Ishikawa (cell line): Measurements from ENCODE around the gene RPS6KA2.

Experiments used
- CEBPB ChIP-seq: IDR thresholded peaks from 2 replicates; pipeline ENCODE4 v1.6.1; 2012
- CREB1 ChIP-seq: IDR thresholded peaks from 2 replicates; pipeline ENCODE4 v1.6.1; 2012; ENCODE audit warnings: low read depth
- EGR1 ChIP-seq: IDR thresholded peaks from 2 replicates; pipeline ENCODE4 v1.6.1; 2012
- EP300 ChIP-seq: IDR thresholded peaks from 2 replicates; pipeline ENCODE4 v1.6.1; 2012; ENCODE audit warnings: borderline replicate concordance
- FOXM1 ChIP-seq: IDR thresholded peaks from 2 replicates; pipeline ENCODE4 v1.6.1; 2012; ENCODE audit warnings: low read depth, borderline replicate concordance
- NFIC ChIP-seq: IDR thresholded peaks from 2 replicates; pipeline ENCODE4 v1.6.1; 2012
- RAD21 ChIP-seq: IDR thresholded peaks from 2 replicates; pipeline ENCODE4 v1.6.1; 2012; ENCODE audit warnings: low read depth
- TAF1 ChIP-seq: IDR thresholded peaks from 2 replicates; pipeline ENCODE4 v1.6.1; 2012; ENCODE audit warnings: low read depth, mild to moderate bottlenecking
- TCF12 ChIP-seq: IDR thresholded peaks from 2 replicates; pipeline ENCODE4 v1.6.1; 2012; ENCODE audit warnings: low read depth
- TEAD4 ChIP-seq: IDR thresholded peaks from 2 replicates; pipeline ENCODE4 v1.6.1; 2012
- USF1 ChIP-seq: IDR thresholded peaks from 2 replicates; pipeline ENCODE4 v1.6.1; 2012
- YY1 ChIP-seq: IDR thresholded peaks from 2 replicates; pipeline ENCODE4 v1.6.1; 2012; ENCODE audit warnings: low read depth
- ZBTB7A ChIP-seq: IDR thresholded peaks from 2 replicates; pipeline ENCODE4 v1.6.1; 2012; ENCODE audit warnings: low read depth
- TF ChIP-seq, protein P1 (sequence below): IDR thresholded peaks from 2 replicates; pipeline ENCODE4 v1.6.1; 2012; ENCODE audit warnings: low read depth, mild to moderate bottlenecking
- TF ChIP-seq, protein P2 (sequence below): IDR thresholded peaks from 2 replicates; pipeline ENCODE4 v1.6.1; 2012

RPS6KA2 gene

DNA sequence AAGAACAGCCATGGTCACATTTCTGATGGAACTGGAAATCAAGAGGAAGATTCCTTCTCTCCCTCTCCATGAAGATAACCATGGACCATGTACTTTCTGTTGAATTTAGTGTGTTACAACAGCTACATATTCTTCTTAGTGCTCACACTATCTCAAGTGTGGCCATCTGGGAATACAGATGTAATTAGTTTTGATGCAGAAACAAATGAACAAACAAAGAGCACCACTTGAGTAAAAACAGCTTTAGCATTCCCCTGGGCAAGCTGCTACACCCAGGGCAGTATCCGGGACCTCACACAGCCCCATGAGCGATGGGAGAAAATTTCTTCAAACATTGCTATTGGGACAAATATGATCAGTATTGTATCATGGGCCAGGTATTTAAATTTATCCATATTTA is 115.7 kb downstream of the RPS6KA2 start:
- TF ChIP-seq, protein P1, sequence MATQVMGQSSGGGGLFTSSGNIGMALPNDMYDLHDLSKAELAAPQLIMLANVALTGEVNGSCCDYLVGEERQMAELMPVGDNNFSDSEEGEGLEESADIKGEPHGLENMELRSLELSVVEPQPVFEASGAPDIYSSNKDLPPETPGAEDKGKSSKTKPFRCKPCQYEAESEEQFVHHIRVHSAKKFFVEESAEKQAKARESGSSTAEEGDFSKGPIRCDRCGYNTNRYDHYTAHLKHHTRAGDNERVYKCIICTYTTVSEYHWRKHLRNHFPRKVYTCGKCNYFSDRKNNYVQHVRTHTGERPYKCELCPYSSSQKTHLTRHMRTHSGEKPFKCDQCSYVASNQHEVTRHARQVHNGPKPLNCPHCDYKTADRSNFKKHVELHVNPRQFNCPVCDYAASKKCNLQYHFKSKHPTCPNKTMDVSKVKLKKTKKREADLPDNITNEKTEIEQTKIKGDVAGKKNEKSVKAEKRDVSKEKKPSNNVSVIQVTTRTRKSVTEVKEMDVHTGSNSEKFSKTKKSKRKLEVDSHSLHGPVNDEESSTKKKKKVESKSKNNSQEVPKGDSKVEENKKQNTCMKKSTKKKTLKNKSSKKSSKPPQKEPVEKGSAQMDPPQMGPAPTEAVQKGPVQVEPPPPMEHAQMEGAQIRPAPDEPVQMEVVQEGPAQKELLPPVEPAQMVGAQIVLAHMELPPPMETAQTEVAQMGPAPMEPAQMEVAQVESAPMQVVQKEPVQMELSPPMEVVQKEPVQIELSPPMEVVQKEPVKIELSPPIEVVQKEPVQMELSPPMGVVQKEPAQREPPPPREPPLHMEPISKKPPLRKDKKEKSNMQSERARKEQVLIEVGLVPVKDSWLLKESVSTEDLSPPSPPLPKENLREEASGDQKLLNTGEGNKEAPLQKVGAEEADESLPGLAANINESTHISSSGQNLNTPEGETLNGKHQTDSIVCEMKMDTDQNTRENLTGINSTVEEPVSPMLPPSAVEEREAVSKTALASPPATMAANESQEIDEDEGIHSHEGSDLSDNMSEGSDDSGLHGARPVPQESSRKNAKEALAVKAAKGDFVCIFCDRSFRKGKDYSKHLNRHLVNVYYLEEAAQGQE = no peak
- TF ChIP-seq EGR1 (no peak), FOXM1 (no peak), USF1 (no peak), TEAD4 (no peak), EP300 (no peak), CEBPB (no peak), YY1 (no peak), TAF1 (no peak), NFIC (no peak), TCF12 (no peak), RAD21 (no peak), CREB1 (no peak), ZBTB7A (no peak)
- TF ChIP-seq, protein P2, sequence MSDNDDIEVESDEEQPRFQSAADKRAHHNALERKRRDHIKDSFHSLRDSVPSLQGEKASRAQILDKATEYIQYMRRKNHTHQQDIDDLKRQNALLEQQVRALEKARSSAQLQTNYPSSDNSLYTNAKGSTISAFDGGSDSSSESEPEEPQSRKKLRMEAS = no peak

GRCh38 chr6:166509193-166509592 is 117.9 kb downstream of the RPS6KA2 start:
- TF ChIP-seq RAD21 = no peak
- TF ChIP-seq CEBPB = no peak
- no peak for TF ChIP-seq ZBTB7A
- TF ChIP-seq EP300 = no peak
- TF ChIP-seq TAF1 = no peak

- TF ChIP-seq TEAD4 (no peak), CEBPB (no peak), CREB1 (no peak)
These were observed 118.3 kb downstream of the RPS6KA2 start for GRCh38 chr6:166508726-166509125.

- TF ChIP-seq EP300 = no peak
These were observed 119.1 kb downstream of the RPS6KA2 start for GRCh38 chr6:166507809-166508564.

GRCh38 chr6:166507380-166507779 is 119.7 kb downstream of the RPS6KA2 start:
- TF ChIP-seq TAF1 = no peak
- TF ChIP-seq, protein P1 = no peak
- TF ChIP-seq ZBTB7A = no peak
- no peak for TF ChIP-seq CREB1
- no peak for TF ChIP-seq CEBPB
- TF ChIP-seq RAD21 = no peak
- no peak for TF ChIP-seq USF1
- no peak for TF ChIP-seq EP300
- TF ChIP-seq TEAD4 = no peak
- no peak for TF ChIP-seq FOXM1

DNA sequence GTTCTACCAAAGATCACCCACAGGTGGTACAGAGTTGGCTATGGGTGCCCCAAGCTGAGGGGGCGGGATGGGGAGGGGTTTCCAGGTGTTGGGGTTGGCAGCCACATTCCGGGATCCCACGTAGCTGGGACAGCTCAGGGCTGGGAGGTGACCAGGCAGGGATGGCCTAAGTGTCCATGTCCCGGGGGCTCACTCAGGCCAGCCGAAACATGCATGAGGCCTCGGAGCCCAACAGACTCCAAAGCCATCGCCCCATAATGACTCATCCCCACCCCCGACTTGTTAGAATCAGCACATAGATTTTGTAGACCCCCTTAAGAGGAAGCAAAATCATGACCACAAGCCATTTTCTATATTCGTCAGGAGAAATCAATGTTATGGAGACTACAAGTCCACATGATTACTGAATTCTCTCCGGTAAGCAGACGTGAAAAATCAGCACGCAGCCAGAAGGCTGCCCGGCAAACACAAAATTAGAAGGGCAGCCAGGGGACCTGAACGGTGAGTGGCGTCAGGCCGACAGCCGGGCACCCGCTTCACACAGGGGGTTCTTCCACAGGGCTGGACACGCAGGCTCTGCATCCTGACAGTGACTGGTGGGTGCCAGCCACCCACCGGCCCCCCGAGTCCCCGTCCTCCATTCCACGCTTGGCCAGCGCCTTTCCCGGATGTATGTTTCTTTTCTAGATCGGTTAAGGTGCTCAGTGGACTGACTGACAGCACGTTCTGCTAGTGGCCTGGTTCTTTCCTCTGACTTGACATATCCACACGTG is 121.7 kb downstream of the RPS6KA2 start:
- TF ChIP-seq RAD21 = no peak
- TF ChIP-seq YY1 = no peak
- TF ChIP-seq USF1 = no peak
- no peak for TF ChIP-seq ZBTB7A
- no peak for TF ChIP-seq FOXM1
